Endothelial cell of umbilical vein (primary cell): ENCODE data around the gene ERCC2. TPM values are rescaled to one million over a fixed set of nuclear protein-coding genes. Genes with fewer than 3 reads are reported as not detected.
A peak's percentile ranks its signal among the peaks of the same experiment; 100 is the strongest.

ENCODE experiments used
- BruUV-seq: library from RNA; stranded (reverse); fragments of 400-500 nt; replicated peaks from 2 replicates; lab custom pipeline; 2021; lab: Mats Ljungman, UMichigan
- CTCF ChIA-PET: fragments of 300-600, 350-600 bp; sonication (Branson Sonifier 250); formaldehyde crosslinking; loops from one replicate; lab custom pipeline; 2021; ENCODE audit warnings: antibody characterized with exemption, inconsistent platforms; lab: Charles Lee
- POLR2A ChIA-PET: fragments of 300-600, 350-600 bp; sonication (Branson Sonifier 250); formaldehyde crosslinking; loops from one replicate; lab custom pipeline; 2021; ENCODE audit warnings: antibody characterized with exemption, inconsistent platforms; lab: Charles Lee
- DNase-seq: peaks from one replicate; pipeline ENCODE4 v3.0.0-alpha.2; 2011; ENCODE audit warnings: low read depth, low spot score
- FAIRE-seq: peaks from 2 replicates; lab custom pipeline; 2011; peaks lifted over from hg19 to GRCh38; lab: Jason Lieb, UNC
- H2AFZ ChIP-seq: 2 replicates; pipeline ENCODE4 v1.6.0; 2012; ENCODE audit warnings: low read depth, low read length, control low read depth, inconsistent platforms
- H3K27ac ChIP-seq: 2 replicates; pipeline ENCODE4 v1.5.1; 2011; ENCODE audit warnings: low read depth, mild to moderate bottlenecking, control low read depth, low read length, moderate library complexity; ENCODE audit not compliant: insufficient read depth
- H3K27me3 ChIP-seq, 2 experiments: 2 replicates each; pipeline versions ENCODE4 v1.6.0 to v1.6.1; 2011; ENCODE audit warnings: low read length in 2 of 2, mixed read lengths in 1 of 2; ENCODE audit not compliant: control insufficient read depth in 2 of 2, insufficient read depth in 2 of 2
- H3K36me3 ChIP-seq, 2 experiments: 2 replicates in 1 of 2; 3 replicates in 1 of 2; pipeline ENCODE4 v1.5.1; 2011; ENCODE audit warnings: low read length in 2 of 2, mild to moderate bottlenecking in 1 of 2, moderate library complexity in 1 of 2; ENCODE audit not compliant: control insufficient read depth in 2 of 2, insufficient read depth in 2 of 2; ENCODE audit errors: extremely low read depth in 1 of 2
- H3K4me1 ChIP-seq: 3 replicates; pipeline ENCODE4 v1.5.1; 2011; ENCODE audit warnings: mild to moderate bottlenecking, low read length; ENCODE audit not compliant: control insufficient read depth, insufficient read depth; ENCODE audit errors: extremely low read depth
- H3K4me2 ChIP-seq: 2 replicates; pipeline ENCODE4 v1.6.1; 2011; ENCODE audit warnings: low read length, control low read depth, mixed read lengths; ENCODE audit not compliant: insufficient read depth
- H3K4me3 ChIP-seq, 3 experiments: fragments of 200-600 bp in 1 of 3; sonication (generic), shearing (Covaris generic) in 1 of 3; replicated peaks in 1 of 3; 2 replicates each; pipeline ENCODE4 v1.5.1; 2011 to 2016; ENCODE audit warnings: control low read depth in 3 of 3, low read length in 3 of 3, mild to moderate bottlenecking in 2 of 3, inconsistent platforms in 1 of 3, low read depth in 1 of 3, moderate library complexity in 1 of 3; ENCODE audit not compliant: insufficient read depth in 1 of 3
- H3K79me2 ChIP-seq: 2 replicates; pipeline ENCODE4 v1.6.0; 2012; ENCODE audit warnings: low read length, inconsistent platforms; ENCODE audit not compliant: control insufficient read depth, insufficient read depth
- H3K9ac ChIP-seq: replicated peaks from 2 replicates; pipeline ENCODE3; 2011; ENCODE audit warnings: low read length, control low read depth; ENCODE audit not compliant: insufficient read depth; ENCODE audit errors: extremely low read depth
- H3K9me1 ChIP-seq: replicated peaks from 3 replicates; pipeline ENCODE4 v1.6.0; 2011; ENCODE audit warnings: mild to moderate bottlenecking, low read length; ENCODE audit not compliant: control insufficient read depth, insufficient read depth; ENCODE audit errors: extremely low read depth
- H3K9me3 ChIP-seq: replicated peaks from 2 replicates; pipeline ENCODE4 v1.5.1; 2012; ENCODE audit warnings: low read length, inconsistent platforms; ENCODE audit not compliant: control insufficient read depth, insufficient read depth
- H4K20me1 ChIP-seq: replicated peaks from 2 replicates; pipeline ENCODE3; 2011; ENCODE audit warnings: mild to moderate bottlenecking, low read length; ENCODE audit not compliant: control insufficient read depth, insufficient read depth; ENCODE audit errors: extremely low read depth
- EZH2 ChIP-seq: IDR thresholded peaks from 2 replicates; pipeline ENCODE4 v1.6.1; 2012; ENCODE audit warnings: borderline replicate concordance, low read depth, mild to moderate bottlenecking, moderate library complexity, low read length, inconsistent platforms; ENCODE audit not compliant: severe bottlenecking
- GATA2 ChIP-seq: IDR thresholded peaks from 2 replicates; pipeline ENCODE4 v1.7.0; 2011; ENCODE audit warnings: low read depth, mild to moderate bottlenecking, moderate library complexity, mixed read lengths, low read length; ENCODE audit not compliant: insufficient read length, insufficient read depth
- POLR2A ChIP-seq: IDR thresholded peaks from 2 replicates; pipeline ENCODE4 v1.6.1; 2012; ENCODE audit warnings: low read depth, mild to moderate bottlenecking, control low read depth, low read length
- POLR2AphosphoS5 ChIP-seq: IDR thresholded peaks from 2 replicates; pipeline ENCODE4 v1.6.1; 2012; ENCODE audit warnings: low read depth, mild to moderate bottlenecking, control low read depth, low read length, moderate library complexity; ENCODE audit not compliant: insufficient read depth
- dilution Hi-C: fragments of 300-500 bp; cut with MboI; formaldehyde crosslinking; loops from one replicate; pipeline ENCODE4 v1.15.0; 2019; ENCODE audit warnings: low sequenced_read_pairs; ENCODE audit not compliant: extremely low pct_ligation_motif_present
- intact Hi-C: fragments of 100-400 bp; cut with micrococcal nuclease; formaldehyde crosslinking; loops from one replicate; pipeline ENCODE4 v1.10.0; 2022
- polyA plus RNA-seq, 4 experiments: library from polyadenylated mRNA; depleted of rRNA in 3 of 4; stranded (reverse) in 3 of 4; unstranded in 1 of 4; fragments of >200 nt; gene quantifications; 2 replicates each; pipeline versions ENCODE4 v1.2.1 to v1.2.3, GENCODE V29; 2011 to 2012; ENCODE audit warnings: missing spikeins in 1 of 4
- total RNA-seq: library from RNA; stranded (reverse); gene quantifications from 2 replicates; pipeline ENCODE4 v1.2.3, GENCODE V29; 2021

Gene ERCC2
- total and polyA plus RNA-seq, 2 donors (not counting 3 experiments of a cell fraction or from before 2014, with no cell fraction given): 59.9 to 61.8 TPM

- Histone ChIP-seq H3K9ac (peak within 1 kb of the TSS; percentile 82), H2AFZ (peak within 1 kb of the TSS; percentile 32), H3K27me3 (no peaks in the 10 kb centered on the region), H3K4me2 (peak within 1 kb of the TSS; percentile 56), H3K9me1 (no peaks in the 10 kb centered on the region), H3K27ac (peak within 1 kb of the TSS; percentile 88), H3K4me1 (peaks cover 27% of the 10 kb centered on the region), H3K9me3 (no peaks in the 10 kb centered on the region), H3K36me3 (no peaks in the 10 kb centered on the region), H3K4me3 (peak within 1 kb of the TSS; percentile 73 to 83 (median 81)), H4K20me1 (no peaks in the 10 kb centered on the region), H3K79me2 (peaks cover 65% of the 10 kb centered on the region)
- ChIA-PET CTCF (interaction anchor here (0.9 to 6.6 kb wide), 10 partner anchors 10 to 81 kb away, joined by 3 to 101 read pairs (median 12); partner anchors contain the start of gene ERCC1), POLR2A (interaction anchor here (0.6 to 1.2 kb wide), 2 partner anchors 20 to 68 kb away, joined by 3 to 4 read pairs; no protein-coding TSS in a partner anchor)
- dilution Hi-C loops (no loop called here), intact Hi-C loops (loop anchor here (1.0 kb wide), 3 partner anchors 19 to 74 kb away; partner anchors contain the start of gene ERCC1)
- DNase-seq: peak; percentile 90
- TSS peak; percentile 31 for BruUV-seq
- FAIRE-seq: no peak
- TF ChIP-seq GATA2: no peak
- TF ChIP-seq POLR2A: no peak
- peak; percentile 34 for TF ChIP-seq POLR2AphosphoS5
- TF ChIP-seq EZH2: no peak
Observed at GRCh38 chr19:45404557-45405434, 34.4 kb upstream of the ERCC2 start, which contains the start of gene PPP1R13L. Gene PPP1R13L, minus strand, starts transcription at chr19:45405069. Its CDS starts 6,751 bp downstream, at chr19:45398318.
